PC-3 (cell line): ENCODE measurements around the gene DEPDC1. TPM values are rescaled to one million over a fixed set of nuclear protein-coding genes. Genes with fewer than 3 reads are reported as not detected.
A peak's percentile ranks its signal among the peaks of the same experiment; 100 is the strongest.

Experiments
- ATAC-seq: fragments of 200-7000 bp; cut with Tn5 transposase; 2 replicates; pipeline ENCODE4 v1.9.1; 2020; ENCODE audit warnings: mild to moderate bottlenecking, moderate library complexity
- BruUV-seq: library from RNA; stranded (reverse); fragments of 400-500 nt; replicated peaks from 2 replicates; lab custom pipeline; 2021; lab: Mats Ljungman, UMichigan
- CTCF ChIA-PET: fragments of 300-600 bp; sonication (Branson Sonifier 250); formaldehyde crosslinking; loops from one replicate; lab custom pipeline; 2022; ENCODE audit warnings: antibody characterized with exemption; lab: Charles Lee
- POLR2A ChIA-PET: fragments of 300-600 bp; sonication (Branson Sonifier 250); formaldehyde crosslinking; loops from one replicate; lab custom pipeline; 2022; ENCODE audit warnings: antibody characterized with exemption; ENCODE audit not compliant: unreplicated experiment; lab: Charles Lee
- DNase-seq: peaks from one replicate; pipeline ENCODE4 v3.0.0-alpha.2; 2015
- H2AFZ ChIP-seq: fragments of 300-600 bp; sonication (generic); 2 replicates; pipeline ENCODE4 v1.6.0; 2016; ENCODE audit warnings: antibody characterized with exemption, low read length
- H3F3A ChIP-seq: fragments of 300-600 bp; sonication (generic); one replicate; pipeline ENCODE4 v1.6.0; 2017; ENCODE audit warnings: antibody characterized with exemption, low read length, control low read depth, mild to moderate bottlenecking; ENCODE audit not compliant: unreplicated experiment
- H3K27ac ChIP-seq: fragments of 300-600 bp; sonication (generic); 2 replicates; pipeline ENCODE4 v1.5.1; 2016; ENCODE audit warnings: mild to moderate bottlenecking, low read length
- H3K27me3 ChIP-seq: fragments of 300-600 bp; sonication (generic); 2 replicates; pipeline ENCODE4 v1.6.1; 2016; ENCODE audit warnings: low read length, mixed read lengths
- H3K36me3 ChIP-seq: fragments of 300-600 bp; sonication (generic); 2 replicates; pipeline ENCODE4 v1.6.1; 2016; ENCODE audit warnings: low read depth, mixed run types, low read length, mixed read lengths
- H3K4me1 ChIP-seq: fragments of 300-600 bp; sonication (generic); 2 replicates; pipeline ENCODE4 v1.5.1; 2016; ENCODE audit warnings: low read length; ENCODE audit not compliant: insufficient read depth
- H3K4me2 ChIP-seq: fragments of 300-600 bp; sonication (generic); 2 replicates; pipeline ENCODE4 v1.6.0; 2016; ENCODE audit warnings: low read length
- H3K4me3 ChIP-seq: fragments of 300-600 bp; sonication (generic); 2 replicates; pipeline ENCODE4 v1.5.1; 2016; ENCODE audit warnings: mild to moderate bottlenecking, low read length, mixed read lengths
- H3K79me2 ChIP-seq: fragments of 300-600 bp; sonication (generic); 2 replicates; pipeline ENCODE4 v1.6.1; 2017; ENCODE audit warnings: low read length, mixed read lengths
- H3K9ac ChIP-seq: fragments of 300-600 bp; sonication (generic); 2 replicates; pipeline ENCODE4 v1.6.0; 2016; ENCODE audit warnings: mild to moderate bottlenecking, low read length
- H3K9me2 ChIP-seq: fragments of 300-600 bp; sonication (generic); replicated peaks from 2 replicates; pipeline ENCODE4 v1.6.1; 2016; ENCODE audit warnings: mixed run types, low read length, mixed read lengths
- H3K9me3 ChIP-seq: fragments of 300-600 bp; sonication (generic); 2 replicates; pipeline ENCODE4 v1.6.1; 2016; ENCODE audit warnings: low read length, mixed read lengths
- H4K20me1 ChIP-seq: fragments of 300-600 bp; sonication (generic); 2 replicates; pipeline ENCODE4 v1.6.1; 2016; ENCODE audit warnings: low read length, mixed read lengths
- EZH2 ChIP-seq: fragments of 300-600 bp; sonication (generic); IDR thresholded peaks from one replicate; pipeline ENCODE4 v1.6.1; 2017; ENCODE audit warnings: antibody characterized with exemption, mild to moderate bottlenecking, low read length; ENCODE audit not compliant: unreplicated experiment
- EZH2phosphoT487 ChIP-seq: fragments of 300-600 bp; sonication (generic); IDR thresholded peaks from 2 replicates; pipeline ENCODE4 v1.6.1; 2018; ENCODE audit warnings: mild to moderate bottlenecking, antibody characterized with exemption, low read length, borderline replicate concordance
- intact Hi-C: fragments of 100-400 bp; cut with micrococcal nuclease; formaldehyde crosslinking; loops from 2 replicates; pipeline ENCODE4 v1.9.0; 2023
- total RNA-seq: library from RNA; depleted of rRNA; stranded (reverse); fragments of >200 nt; gene quantifications from 2 replicates; pipeline ENCODE4 v1.2.3, GENCODE V29; 2014
- TF ChIP-seq, protein P1 (sequence below): fragments of 300-600 bp; sonication (generic); conservative IDR thresholded peaks from 2 replicates; pipeline ENCODE4 v1.5.1; 2017; ENCODE audit warnings: antibody characterized with exemption, low read depth, mild to moderate bottlenecking, low read length

Gene DEPDC1
- total RNA-seq, 1 experiment from 2014 or later = 21.6 TPM

- H3K79me2 ChIP-seq = no peaks in the 10 kb centered on the region
- no peak overlapping the region for H3K4me2 ChIP-seq
- TF ChIP-seq EZH2 (no peak), EZH2phosphoT487 (no peak)
- TF ChIP-seq, protein P1, sequence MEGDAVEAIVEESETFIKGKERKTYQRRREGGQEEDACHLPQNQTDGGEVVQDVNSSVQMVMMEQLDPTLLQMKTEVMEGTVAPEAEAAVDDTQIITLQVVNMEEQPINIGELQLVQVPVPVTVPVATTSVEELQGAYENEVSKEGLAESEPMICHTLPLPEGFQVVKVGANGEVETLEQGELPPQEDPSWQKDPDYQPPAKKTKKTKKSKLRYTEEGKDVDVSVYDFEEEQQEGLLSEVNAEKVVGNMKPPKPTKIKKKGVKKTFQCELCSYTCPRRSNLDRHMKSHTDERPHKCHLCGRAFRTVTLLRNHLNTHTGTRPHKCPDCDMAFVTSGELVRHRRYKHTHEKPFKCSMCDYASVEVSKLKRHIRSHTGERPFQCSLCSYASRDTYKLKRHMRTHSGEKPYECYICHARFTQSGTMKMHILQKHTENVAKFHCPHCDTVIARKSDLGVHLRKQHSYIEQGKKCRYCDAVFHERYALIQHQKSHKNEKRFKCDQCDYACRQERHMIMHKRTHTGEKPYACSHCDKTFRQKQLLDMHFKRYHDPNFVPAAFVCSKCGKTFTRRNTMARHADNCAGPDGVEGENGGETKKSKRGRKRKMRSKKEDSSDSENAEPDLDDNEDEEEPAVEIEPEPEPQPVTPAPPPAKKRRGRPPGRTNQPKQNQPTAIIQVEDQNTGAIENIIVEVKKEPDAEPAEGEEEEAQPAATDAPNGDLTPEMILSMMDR = no peak
- intact Hi-C loops = loop anchor here (5.0 kb wide), 1 partner anchor 1264 kb away; no protein-coding TSS in a partner anchor
- no peak overlapping the region for H2AFZ ChIP-seq
- no peak overlapping the region for H3K4me3 ChIP-seq
- DNase-seq (no peak), ATAC-seq (no peak)
- ChIA-PET CTCF (no interaction called here), POLR2A (no interaction called here)
- BruUV-seq = no TSS peak
- no peaks in the 10 kb centered on the region for H3F3A ChIP-seq
- H3K9me2 ChIP-seq = no peaks in the 10 kb centered on the region
- H3K4me1 ChIP-seq = no peaks in the 10 kb centered on the region
- no peak overlapping the region for H3K9ac ChIP-seq
- no peaks in the 10 kb centered on the region for H3K27me3 ChIP-seq
- no peaks in the 10 kb centered on the region for H3K9me3 ChIP-seq
- H3K27ac ChIP-seq = no peak overlapping the region
- H4K20me1 ChIP-seq = 0 out of 2 replicates have a peak, but pooled peaks cover 5% of the 10 kb centered on the region
- H3K36me3 ChIP-seq = peaks cover 26% of the 10 kb centered on the region
Observed at GRCh38 chr1:68473060-68473459, 23.8 kb downstream of the DEPDC1 start.

- no peaks in the 10 kb centered on the region for H3K79me2 ChIP-seq
- ChIA-PET CTCF (interaction anchor here (0.6 to 0.7 kb wide), 2 partner anchors 97 to 151 kb away, joined by 3 read pairs; no protein-coding TSS in a partner anchor), POLR2A (no interaction called here)
- no peaks in the 10 kb centered on the region for H3F3A ChIP-seq
- intact Hi-C loops = loop anchor here (1.0 to 5.0 kb wide), 2 partner anchors 120 to 1267 kb away; no protein-coding TSS in a partner anchor
- no peak overlapping the region for H3K4me3 ChIP-seq
- DNase-seq (peak; percentile 22), ATAC-seq (peak; percentile 45; the same call in 1 of the 2 replicates)
- no peak overlapping the region for H2AFZ ChIP-seq
- no peak overlapping the region for H3K9ac ChIP-seq
- no peak overlapping the region for H3K4me2 ChIP-seq
- peaks cover 25% of the 10 kb centered on the region; the same call in 1 of the 2 replicates for H3K36me3 ChIP-seq
- no peaks in the 10 kb centered on the region for H3K9me3 ChIP-seq
- no peaks in the 10 kb centered on the region for H3K9me2 ChIP-seq
- 0 out of 2 replicates have a peak, but pooled peaks cover 5% of the 10 kb centered on the region for H4K20me1 ChIP-seq
- H3K27me3 ChIP-seq = no peaks in the 10 kb centered on the region
- BruUV-seq = no TSS peak
- TF ChIP-seq, protein P1 = peak; percentile 81
- TF ChIP-seq EZH2phosphoT487 = no peak
- H3K27ac ChIP-seq = no peak overlapping the region
- no peaks in the 10 kb centered on the region for H3K4me1 ChIP-seq
Observed at GRCh38 chr1:68470388-68470970, 26.4 kb downstream of the DEPDC1 start.

DNA sequence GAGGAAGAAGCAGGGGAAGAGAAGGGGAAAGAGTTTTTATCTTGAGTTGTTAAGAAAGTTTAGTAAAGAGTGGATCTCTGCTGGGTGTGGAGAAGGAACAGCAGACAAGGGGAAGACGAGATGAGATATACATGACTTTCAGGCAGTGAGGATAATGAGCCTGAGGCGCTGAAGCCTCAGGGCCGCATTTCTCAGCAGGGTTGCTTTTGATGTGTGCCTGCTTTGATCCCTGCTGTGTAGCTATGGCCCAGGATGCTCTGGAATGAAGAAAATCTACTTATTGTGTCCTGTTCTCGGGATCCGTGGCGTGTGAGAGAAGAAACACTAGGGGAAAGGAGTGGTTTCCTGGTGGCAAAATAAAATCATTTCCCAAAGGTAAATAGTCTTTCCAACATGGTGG lies 32.0 kb downstream of the DEPDC1 start:
- H3K4me1 ChIP-seq = no peaks in the 10 kb centered on the region
- TF ChIP-seq EZH2phosphoT487 (no peak), EZH2 (no peak)
- TF ChIP-seq, protein P1 = no peak
- no peak overlapping the region for H3K4me2 ChIP-seq
- no peak overlapping the region for H3K9ac ChIP-seq
- intact Hi-C loops = no loop called here
- no peaks in the 10 kb centered on the region for H3K9me2 ChIP-seq
- BruUV-seq = no TSS peak
- DNase-seq = no peak
- H3K27ac ChIP-seq = no peak overlapping the region
- CTCF ChIA-PET = no interaction called here
- H3F3A ChIP-seq = no peaks in the 10 kb centered on the region
- H3K27me3 ChIP-seq = no peaks in the 10 kb centered on the region
- ATAC-seq = no peak
- H4K20me1 ChIP-seq = no peaks in the 10 kb centered on the region
- no peaks in the 10 kb centered on the region for H3K9me3 ChIP-seq
- no peak overlapping the region for H2AFZ ChIP-seq
- peaks cover 42% of the 10 kb centered on the region for H3K36me3 ChIP-seq
- no peaks in the 10 kb centered on the region for H3K79me2 ChIP-seq
- no peak overlapping the region for H3K4me3 ChIP-seq
- POLR2A ChIA-PET = no interaction called here
